Gastroesophageal sphincter (tissue), 4 donors: ENCODE data around the gene TNS3. TPM values are rescaled to one million over a fixed set of nuclear protein-coding genes. Genes with fewer than 3 reads are reported as not detected.

Experiments used
- ATAC-seq: fragments of 150-250 bp; one replicate; pipeline ENCODE4 v1.9.1; 2016; ENCODE audit warnings: mild to moderate bottlenecking, moderate library complexity
- H3K27ac ChIP-seq, 4 donors: fragments of 200-600 bp; sonication (generic) in 3 of 4; 1 replicate in 3 of 4; 2 replicates in 1 of 4; pipeline ENCODE4 v1.5.1; 2016 to 2019
- H3K27me3 ChIP-seq: fragments of 200-600 bp; sonication (generic); one replicate; pipeline ENCODE4 v1.5.1; 2019
- H3K36me3 ChIP-seq, 2 donors: fragments of 200-600 bp; sonication (generic); one replicate each; pipeline ENCODE4 v1.5.1; 2019; ENCODE audit warnings: control low read depth in 1 of 2
- H3K4me1 ChIP-seq, 3 donors: fragments of 200-600 bp; sonication (generic); 1 replicate in 2 of 3; 2 replicates in 1 of 3; pipeline ENCODE4 v1.5.1; 2016 to 2019; ENCODE audit warnings: control low read depth in 2 of 3
- H3K4me3 ChIP-seq, 2 donors: fragments of 200-600 bp; sonication (generic); one replicate each; pipeline ENCODE4 v1.5.1; 2019; ENCODE audit warnings: mild to moderate bottlenecking in 1 of 2, moderate library complexity in 1 of 2
- H3K9me3 ChIP-seq, 3 donors: fragments of 200-600 bp; sonication (generic); one replicate each; pipeline ENCODE4 v1.5.1; 2017 to 2019; ENCODE audit warnings: control low read depth in 2 of 3
- EP300 ChIP-seq: sonication (generic); formaldehyde crosslinking; IDR thresholded peaks from one replicate; pipeline ENCODE4 v1.6.1; 2017; ENCODE audit warnings: antibody characterized with exemption, mild to moderate bottlenecking
- POLR2A ChIP-seq, 2 donors: fragments of 450-650 bp; IDR thresholded peaks; one replicate each; pipeline ENCODE4 v1.6.1; 2017; ENCODE audit warnings: antibody characterized with exemption in 2 of 2, mild to moderate bottlenecking in 2 of 2, moderate library complexity in 1 of 2
- POLR2AphosphoS5 ChIP-seq: sonication (generic); formaldehyde crosslinking; IDR thresholded peaks from one replicate; pipeline ENCODE4 v1.6.1; 2017; ENCODE audit warnings: antibody characterized with exemption
- WGBS, 2 donors: methylation state at CpG; one replicate each; pipeline ENCODE4 v1.1.5; 2018; ENCODE audit warnings: low coverage in 1 of 2; 5-methylcytosine and 5-hydroxymethylcytosine counted together
- total RNA-seq, 4 donors: library from RNA; depleted of rRNA; stranded (reverse); fragments of >200 nt; gene quantifications; one replicate each; pipeline ENCODE4 v1.1.0, GENCODE V29; 2016
- TF ChIP-seq, protein P1 (sequence below), 4 experiments: fragments of 200-600 bp in 2 of 4; fragments of 450-650 bp in 2 of 4; sonication (generic) in 1 of 4; IDR thresholded peaks; one replicate each; pipeline ENCODE4 v1.5.1; 2017 to 2019; ENCODE audit warnings: antibody characterized with exemption in 4 of 4, mild to moderate bottlenecking in 2 of 4, moderate library complexity in 2 of 4

The TNS3 gene
- total RNA-seq, 4 donors from 2014 or later, result 35.0 to 61.3 (median 45.1) TPM

- Histone ChIP-seq H3K27me3 (no peaks in the 10 kb centered on the region), H3K27ac (no peak overlapping the region), H3K4me3 (no peak overlapping the region), H3K36me3 (peaks cover 0 to 9% of the 10 kb centered on the region in 2 donors), H3K4me1 (peaks cover 5 to 83% (median 30%) of the 10 kb centered on the region in 3 donors), H3K9me3 (peaks cover 0 to 10% (median 0%) of the 10 kb centered on the region in 3 donors)
- no peak for ATAC-seq
- WGBS, 2 donors, result 54 to 79% methylated on average over 6 to 8 of the region's 8 CpGs
- TF ChIP-seq, protein P1, sequence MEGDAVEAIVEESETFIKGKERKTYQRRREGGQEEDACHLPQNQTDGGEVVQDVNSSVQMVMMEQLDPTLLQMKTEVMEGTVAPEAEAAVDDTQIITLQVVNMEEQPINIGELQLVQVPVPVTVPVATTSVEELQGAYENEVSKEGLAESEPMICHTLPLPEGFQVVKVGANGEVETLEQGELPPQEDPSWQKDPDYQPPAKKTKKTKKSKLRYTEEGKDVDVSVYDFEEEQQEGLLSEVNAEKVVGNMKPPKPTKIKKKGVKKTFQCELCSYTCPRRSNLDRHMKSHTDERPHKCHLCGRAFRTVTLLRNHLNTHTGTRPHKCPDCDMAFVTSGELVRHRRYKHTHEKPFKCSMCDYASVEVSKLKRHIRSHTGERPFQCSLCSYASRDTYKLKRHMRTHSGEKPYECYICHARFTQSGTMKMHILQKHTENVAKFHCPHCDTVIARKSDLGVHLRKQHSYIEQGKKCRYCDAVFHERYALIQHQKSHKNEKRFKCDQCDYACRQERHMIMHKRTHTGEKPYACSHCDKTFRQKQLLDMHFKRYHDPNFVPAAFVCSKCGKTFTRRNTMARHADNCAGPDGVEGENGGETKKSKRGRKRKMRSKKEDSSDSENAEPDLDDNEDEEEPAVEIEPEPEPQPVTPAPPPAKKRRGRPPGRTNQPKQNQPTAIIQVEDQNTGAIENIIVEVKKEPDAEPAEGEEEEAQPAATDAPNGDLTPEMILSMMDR (IDR thresholded peaks at IDR 0.05), result no peak
- TF ChIP-seq POLR2AphosphoS5 (peak; percentile 47), POLR2A (IDR thresholded peaks at IDR 0.05) (no peak), EP300 (no peak)
Observed at GRCh38 chr7:47332681-47333553, 249.0 kb downstream of the TNS3 start.

- Histone ChIP-seq H3K4me3 (no peak overlapping the region), H3K9me3 (peaks cover 0 to 5% (median 0%) of the 10 kb centered on the region in 3 donors), H3K27me3 (no peaks in the 10 kb centered on the region), H3K27ac (no peak overlapping the region), H3K36me3 (peaks cover 0 to 9% of the 10 kb centered on the region in 2 donors), H3K4me1 (peaks cover 5 to 90% (median 36%) of the 10 kb centered on the region in 3 donors)
- ATAC-seq, result no peak
- WGBS, 2 donors, result 93 to 95% methylated on average over 2 to 6 of the region's 8 CpGs
- no peak for TF ChIP-seq POLR2A (IDR thresholded peaks at IDR 0.05)
- TF ChIP-seq, protein P1 (IDR thresholded peaks at IDR 0.05), result no peak
- no peak for TF ChIP-seq EP300
- TF ChIP-seq POLR2AphosphoS5, result no peak
Observed at GRCh38 chr7:47332213-47332612, 249.7 kb downstream of the TNS3 start.

GRCh38 chr7:47331179-47331565 is 250.7 kb downstream of the TNS3 start:
- TF ChIP-seq, protein P1 (IDR thresholded peaks at IDR 0.05), result no peak
- TF ChIP-seq POLR2A (IDR thresholded peaks at IDR 0.05), result no peak
- no peak for TF ChIP-seq POLR2AphosphoS5
- TF ChIP-seq EP300, result no peak
- Histone ChIP-seq H3K9me3 (no peaks in the 10 kb centered on the region), H3K36me3 (peaks cover 0 to 9% of the 10 kb centered on the region in 2 donors), H3K27ac (no peak overlapping the region), H3K27me3 (no peaks in the 10 kb centered on the region), H3K4me3 (no peak overlapping the region), H3K4me1 (peaks cover 5 to 92% (median 33%) of the 10 kb centered on the region in 3 donors)
- 89% methylated on average over 3 of the region's 6 CpGs; no CpG with 5 or more reads in 1 of the 2 donors for WGBS, 2 donors
- no peak for ATAC-seq

DNA sequence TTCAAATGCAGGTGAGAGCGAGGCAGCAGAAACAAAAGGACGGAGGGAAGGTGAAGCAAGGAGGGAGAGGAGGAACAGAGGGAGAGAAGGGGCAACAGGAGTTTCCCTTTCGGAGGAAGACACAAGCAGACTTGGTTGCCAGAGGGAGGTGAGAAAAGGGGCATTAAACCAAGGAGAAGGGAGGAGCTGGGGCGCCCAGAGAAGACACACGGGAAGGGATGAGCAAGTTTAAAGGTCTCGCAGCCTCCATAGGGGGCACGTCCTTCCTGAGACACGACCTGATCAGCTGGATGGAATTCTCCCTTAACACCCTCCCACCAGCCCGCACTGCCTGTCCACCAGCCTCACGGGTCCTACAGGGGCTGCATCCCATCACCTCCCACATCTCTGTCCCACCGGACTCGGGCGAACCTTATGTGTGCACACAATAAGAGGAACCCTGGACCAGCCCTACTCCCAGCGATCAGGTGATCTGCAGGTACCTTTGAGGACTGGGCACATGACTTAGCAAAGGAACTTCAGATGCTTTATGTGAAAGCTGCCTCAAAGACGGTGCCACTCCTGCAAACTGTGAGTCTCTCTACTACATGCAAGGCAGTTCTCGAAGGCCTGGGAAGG is 251.2 kb downstream of the TNS3 start:
- H3K36me3 ChIP-seq, result peaks cover 0 to 9% of the 10 kb centered on the region in 2 donors
- peaks cover 4 to 89% (median 31%) of the 10 kb centered on the region in 3 donors for H3K4me1 ChIP-seq
- no peaks in the 10 kb centered on the region for H3K27me3 ChIP-seq
- H3K9me3 ChIP-seq, result no peaks in the 10 kb centered on the region
- no peak for ATAC-seq
- TF ChIP-seq POLR2AphosphoS5 (no peak), EP300 (no peak), POLR2A (IDR thresholded peaks at IDR 0.05) (no peak)
- TF ChIP-seq, protein P1 (IDR thresholded peaks at IDR 0.05), result no peak
- WGBS, 2 donors, result 74 to 80% methylated on average over 5 to 6 of the region's 16 CpGs
- H3K27ac ChIP-seq, result no peak overlapping the region
- no peak overlapping the region for H3K4me3 ChIP-seq
